Neutrophil (primary cell): ENCODE measurements around the gene NXNL2.

Experiments
- H3K27ac ChIP-seq: fragments of 200-600 bp; sonication (generic); 2 replicates; pipeline ENCODE4 v1.5.1; 2016; ENCODE audit warnings: mild to moderate bottlenecking, moderate library complexity
- H3K27me3 ChIP-seq: fragments of 200-600 bp; sonication (generic); 2 replicates; pipeline ENCODE4 v1.6.0; 2016; ENCODE audit warnings: mild to moderate bottlenecking
- H3K36me3 ChIP-seq: fragments of 200-600 bp; sonication (generic); 2 replicates; pipeline ENCODE4 v1.5.1; 2017
- H3K4me1 ChIP-seq, 2 experiments: fragments of 200-600 bp in 1 of 2; sonication (generic) in 1 of 2; 1 replicate in 1 of 2; 2 replicates in 1 of 2; pipeline versions ENCODE4 v1.5.1 to v1.6.1; 2013 to 2016; ENCODE audit warnings: low read depth in 1 of 2, low read length in 1 of 2, mild to moderate bottlenecking in 1 of 2, moderate library complexity in 1 of 2; ENCODE audit not compliant: control insufficient read depth in 1 of 2, insufficient read depth in 1 of 2
- H3K4me3 ChIP-seq, 2 experiments: fragments of 200-600 bp in 1 of 2; sonication (generic) in 1 of 2; 1 replicate in 1 of 2; 2 replicates in 1 of 2; pipeline ENCODE4 v1.5.1; 2013 to 2016; ENCODE audit warnings: low read depth in 1 of 2, low read length in 1 of 2, mild to moderate bottlenecking in 1 of 2, moderate library complexity in 1 of 2
- H3K9me3 ChIP-seq: fragments of 200-600 bp; sonication (generic); 2 replicates; pipeline ENCODE4 v1.5.1; 2016
- TF ChIP-seq, protein P1 (sequence below): fragments of 200-600 bp; sonication (generic); IDR thresholded peaks from 2 replicates; pipeline ENCODE4 v1.5.1; 2016; ENCODE audit warnings: antibody characterized with exemption

Gene NXNL2

GRCh38 chr9:88533951-88534455, 975 bp upstream of the NXNL2 start:
- TF ChIP-seq, protein P1, sequence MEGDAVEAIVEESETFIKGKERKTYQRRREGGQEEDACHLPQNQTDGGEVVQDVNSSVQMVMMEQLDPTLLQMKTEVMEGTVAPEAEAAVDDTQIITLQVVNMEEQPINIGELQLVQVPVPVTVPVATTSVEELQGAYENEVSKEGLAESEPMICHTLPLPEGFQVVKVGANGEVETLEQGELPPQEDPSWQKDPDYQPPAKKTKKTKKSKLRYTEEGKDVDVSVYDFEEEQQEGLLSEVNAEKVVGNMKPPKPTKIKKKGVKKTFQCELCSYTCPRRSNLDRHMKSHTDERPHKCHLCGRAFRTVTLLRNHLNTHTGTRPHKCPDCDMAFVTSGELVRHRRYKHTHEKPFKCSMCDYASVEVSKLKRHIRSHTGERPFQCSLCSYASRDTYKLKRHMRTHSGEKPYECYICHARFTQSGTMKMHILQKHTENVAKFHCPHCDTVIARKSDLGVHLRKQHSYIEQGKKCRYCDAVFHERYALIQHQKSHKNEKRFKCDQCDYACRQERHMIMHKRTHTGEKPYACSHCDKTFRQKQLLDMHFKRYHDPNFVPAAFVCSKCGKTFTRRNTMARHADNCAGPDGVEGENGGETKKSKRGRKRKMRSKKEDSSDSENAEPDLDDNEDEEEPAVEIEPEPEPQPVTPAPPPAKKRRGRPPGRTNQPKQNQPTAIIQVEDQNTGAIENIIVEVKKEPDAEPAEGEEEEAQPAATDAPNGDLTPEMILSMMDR: no peak
- Histone ChIP-seq H3K9me3 (no peaks in the 10 kb centered on the region), H3K27me3 (peaks cover 58% of the 10 kb centered on the region), H3K36me3 (no peaks in the 10 kb centered on the region), H3K4me3 (peak overlapping the region; percentile 40 to 82), H3K27ac (peak overlapping the region; percentile 65), H3K4me1 (peaks cover 32 to 38% of the 10 kb centered on the region in 2 experiments)

DNA sequence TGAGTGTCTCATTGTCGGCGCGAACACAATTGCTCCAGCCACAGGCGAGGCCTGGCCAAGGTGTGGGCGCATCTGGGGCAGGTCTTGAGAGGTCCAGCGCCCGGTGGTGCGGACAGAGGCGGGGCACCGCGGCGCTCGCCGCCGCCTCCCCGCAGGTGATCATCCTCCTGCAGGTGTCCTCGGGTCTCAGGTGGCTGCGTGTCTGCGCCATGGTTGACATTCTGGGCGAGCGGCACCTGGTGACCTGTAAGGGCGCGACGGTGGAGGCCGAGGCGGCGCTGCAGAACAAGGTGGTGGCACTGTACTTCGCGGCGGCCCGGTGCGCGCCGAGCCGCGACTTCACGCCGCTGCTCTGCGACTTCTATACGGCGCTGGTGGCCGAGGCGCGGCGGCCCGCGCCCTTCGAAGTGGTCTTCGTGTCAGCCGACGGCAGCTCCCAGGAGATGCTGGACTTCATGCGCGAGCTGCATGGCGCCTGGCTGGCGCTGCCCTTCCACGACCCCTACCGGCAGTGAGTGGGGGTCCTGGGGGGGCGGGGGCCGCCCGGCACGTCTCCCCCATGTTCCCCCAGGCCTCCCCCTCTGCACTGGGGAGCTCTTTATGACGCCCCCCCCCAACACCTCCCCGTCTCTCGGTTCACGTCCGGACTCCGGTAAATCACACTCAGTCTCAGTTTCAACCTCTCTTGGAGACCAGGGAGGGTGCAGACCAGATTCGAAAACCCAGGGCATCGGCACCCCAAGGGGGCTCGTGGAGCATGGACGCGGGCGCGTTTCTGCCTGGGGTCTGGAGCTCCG, 446 bp downstream of the NXNL2 start:
- Histone ChIP-seq H3K9me3 (no peaks in the 10 kb centered on the region), H3K36me3 (no peaks in the 10 kb centered on the region), H3K27me3 (peaks cover 58% of the 10 kb centered on the region), H3K27ac (peak overlapping the region; percentile 65), H3K4me1 (peaks cover 32 to 38% of the 10 kb centered on the region in 2 experiments), H3K4me3 (peak overlapping the region; percentile 82 to 83)
- TF ChIP-seq, protein P1: no peak

- Histone ChIP-seq H3K4me1 (peaks cover 32 to 38% of the 10 kb centered on the region in 2 experiments), H3K27ac (no peak overlapping the region), H3K9me3 (no peaks in the 10 kb centered on the region), H3K27me3 (peaks cover 58% of the 10 kb centered on the region), H3K36me3 (no peaks in the 10 kb centered on the region), H3K4me3 (peak overlapping the region; percentile 82 to 83)
- TF ChIP-seq, protein P1: no peak
These were observed 996 bp downstream of the NXNL2 start for GRCh38 chr9:88536023-88536324.

DNA sequence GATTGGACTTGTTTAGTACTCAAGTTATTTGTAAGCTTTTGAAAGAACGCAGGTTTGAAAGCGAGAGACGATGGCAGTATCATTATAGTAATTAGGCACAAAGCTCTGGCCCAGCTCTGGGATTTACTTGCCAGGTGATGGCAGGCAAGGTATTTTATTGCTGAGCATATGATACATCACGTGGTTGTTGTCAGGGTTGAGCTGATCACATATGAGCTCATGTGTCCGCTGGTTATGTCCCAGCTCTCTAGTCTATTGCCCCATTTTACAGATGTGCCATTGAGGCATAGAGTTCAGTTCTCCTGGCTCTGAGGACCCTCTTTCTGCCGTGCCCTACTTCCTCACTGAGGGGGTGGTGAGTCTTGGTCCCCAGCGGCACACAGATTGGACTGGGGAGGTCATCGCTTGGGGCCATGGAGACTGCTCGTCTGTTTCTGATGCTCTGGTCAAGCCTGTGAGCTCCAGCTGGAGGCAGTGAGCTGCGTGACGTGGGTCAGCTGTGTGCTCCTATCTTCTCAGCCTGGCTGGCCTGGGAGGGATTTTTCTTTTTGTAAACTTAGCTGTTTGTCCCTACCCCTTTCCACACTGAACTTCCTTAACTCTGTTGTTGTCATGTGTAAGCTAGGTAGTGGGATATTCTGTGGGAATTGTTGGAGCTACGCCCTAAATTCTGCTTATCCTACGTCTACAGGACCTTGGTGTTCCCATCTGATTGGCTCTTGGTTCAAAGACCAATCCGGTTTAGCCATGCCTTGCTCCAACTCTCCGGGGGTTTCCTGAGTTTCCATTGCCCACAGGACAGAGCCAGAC, 2.2 kb downstream of the NXNL2 start:
- Histone ChIP-seq H3K27ac (no peak overlapping the region), H3K4me3 (no peak overlapping the region)

DNA sequence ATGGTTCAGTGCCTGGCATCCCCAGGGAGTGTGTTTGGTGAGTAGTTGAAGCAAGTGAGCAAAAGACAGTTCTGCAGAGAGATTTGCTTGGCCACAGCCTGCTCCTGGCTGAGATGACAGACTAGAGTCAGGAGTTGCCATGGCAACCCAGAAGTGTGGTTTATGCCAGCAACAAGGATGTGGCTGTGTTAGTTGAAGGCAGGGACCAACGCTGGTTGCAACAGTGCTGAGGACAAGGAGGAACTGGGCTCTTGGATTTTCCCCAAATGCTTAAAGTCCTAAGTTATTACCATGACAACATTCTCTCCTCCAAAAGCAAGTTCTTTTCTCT, 2.7 kb downstream of the NXNL2 start:
- Histone ChIP-seq H3K27me3 (peaks cover 49% of the 10 kb centered on the region), H3K9me3 (no peaks in the 10 kb centered on the region), H3K4me3 (no peak overlapping the region), H3K36me3 (no peaks in the 10 kb centered on the region), H3K27ac (no peak overlapping the region), H3K4me1 (peaks cover 22 to 28% of the 10 kb centered on the region in 2 experiments)
- TF ChIP-seq, protein P1: no peak

More for the DNA sequence above, 2.2 kb downstream of the NXNL2 start:
- Histone ChIP-seq H3K27me3 (peaks cover 55% of the 10 kb centered on the region), H3K4me1 (peaks cover 28 to 34% of the 10 kb centered on the region in 2 experiments), H3K36me3 (no peaks in the 10 kb centered on the region), H3K9me3 (no peaks in the 10 kb centered on the region)
- TF ChIP-seq, protein P1: no peak
